Fibroblast of peridontal ligament (primary cell): ENCODE data around the gene ARHGAP45.
"Not testable (repeated sequence)": the region's sequence is repeated elsewhere in the genome, so short reads cannot be mapped to it uniquely, and the experiment has no call there.

Source experiments
- DNase-seq: peaks from one replicate; pipeline ENCODE4 v3.0.0-alpha.2; 2010; ENCODE audit errors: extremely low read depth

The ARHGAP45 gene

GRCh38 chr19:1116726-1117581 lies 50.0 kb downstream of the ARHGAP45 start:
- no peak for DNase-seq

- DNase-seq, result no peak
Observed at GRCh38 chr19:1117654-1118053, 50.7 kb downstream of the ARHGAP45 start.

- no peak for DNase-seq
Observed at GRCh38 chr19:1118999-1119398, 52.0 kb downstream of the ARHGAP45 start.

- DNase-seq, result no peak
Observed at GRCh38 chr19:1119475-1120217, 52.7 kb downstream of the ARHGAP45 start.

- DNase-seq, result no peak
Observed at GRCh38 chr19:1121395-1121794, 54.4 kb downstream of the ARHGAP45 start.

GRCh38 chr19:1122021-1122971 lies 55.3 kb downstream of the ARHGAP45 start:
- no peak for DNase-seq

- DNase-seq, result peak; percentile 44
Observed at GRCh38 chr19:1122972-1123363, 56.0 kb downstream of the ARHGAP45 start.

GRCh38 chr19:1123381-1123780 lies 56.4 kb downstream of the ARHGAP45 start:
- DNase-seq, result no peak

- DNase-seq, result no peak
Observed at GRCh38 chr19:1123885-1124677, 57.1 kb downstream of the ARHGAP45 start.

- peak; percentile 51 for DNase-seq
Observed at GRCh38 chr19:1125601-1126467, 58.9 kb downstream of the ARHGAP45 start.

GRCh38 chr19:1126984-1127760 lies 60.2 kb downstream of the ARHGAP45 start:
- DNase-seq, result no peak

- DNase-seq, result no peak
Observed at GRCh38 chr19:1128106-1128505, 61.1 kb downstream of the ARHGAP45 start.

GRCh38 chr19:1129084-1129483 lies 62.1 kb downstream of the ARHGAP45 start:
- not testable (repeated sequence) for DNase-seq

- no peak for DNase-seq
Observed at GRCh38 chr19:1129535-1129934, 62.6 kb downstream of the ARHGAP45 start.

GRCh38 chr19:1130771-1131717 lies 64.1 kb downstream of the ARHGAP45 start:
- DNase-seq, result no peak

- peak; percentile 78 for DNase-seq
Observed at GRCh38 chr19:1131718-1132551, 65.0 kb downstream of the ARHGAP45 start.
